Epidermal melanocyte (primary cell): ENCODE measurements around the gene SCUBE3.

Experiments
- DNase-seq: peaks from one replicate; pipeline ENCODE4 v3.0.0; 2011; ENCODE audit warnings: low spot score; ENCODE audit not compliant: insufficient read length

Gene SCUBE3

GRCh38 chr6:35213824-35214756 lies at the start of gene SCUBE3:
TSS of gene SCUBE3 (plus strand) at chr6:35213956. CDS start at chr6:35214419, 463 bp downstream.
- DNase-seq = peak; percentile 71

GRCh38 chr6:35164277-35164676 lies 49.5 kb upstream of the SCUBE3 start:
- no peak for DNase-seq

- DNase-seq = no peak
Measured at GRCh38 chr6:35164868-35165267, 48.9 kb upstream of the SCUBE3 start.

- DNase-seq = no peak
Measured at GRCh38 chr6:35165630-35166071, 48.1 kb upstream of the SCUBE3 start.

GRCh38 chr6:35166116-35166515 lies 47.6 kb upstream of the SCUBE3 start:
- DNase-seq = no peak

DNA sequence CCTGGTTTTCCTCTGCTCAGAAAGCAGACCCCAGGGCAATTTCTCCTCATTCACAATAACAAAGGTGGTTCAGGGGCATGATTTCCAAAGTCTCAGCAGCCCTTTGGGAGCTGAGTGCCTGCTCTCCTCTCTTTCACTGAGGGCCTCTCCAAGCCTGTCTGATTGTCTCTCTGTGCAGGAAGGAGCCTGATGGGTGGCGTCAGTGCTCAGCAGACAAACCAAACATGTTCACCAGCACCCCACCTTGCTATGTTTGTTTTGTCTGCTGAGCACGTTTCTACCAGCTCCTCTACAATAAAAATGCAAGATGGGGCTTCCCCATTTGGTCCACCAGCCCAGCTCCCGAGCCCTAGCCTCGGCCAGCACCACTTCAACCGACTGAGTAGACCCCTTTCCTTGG lies 47.2 kb upstream of the SCUBE3 start:
- DNase-seq = no peak

- DNase-seq = no peak
Measured at GRCh38 chr6:35167505-35167904, 46.3 kb upstream of the SCUBE3 start.

DNA sequence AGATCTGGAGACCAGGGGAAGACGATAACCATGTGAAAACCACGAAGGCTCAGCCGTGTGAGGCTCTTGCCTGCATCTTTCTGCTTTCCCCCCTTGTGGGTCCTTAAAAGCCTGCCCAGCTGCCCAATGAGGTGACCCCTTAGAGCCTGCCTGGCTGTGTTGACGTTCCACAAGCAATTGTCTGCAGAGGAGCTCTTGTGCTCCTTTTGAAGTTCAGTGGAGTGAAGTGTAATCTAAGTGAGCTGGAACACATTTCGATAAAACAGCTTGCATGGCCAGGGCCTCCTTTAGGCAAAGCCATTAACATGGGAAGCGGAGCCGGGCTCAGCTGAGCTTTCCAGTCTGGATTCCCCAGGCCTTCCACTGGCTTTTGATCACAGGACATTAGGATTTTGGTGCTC lies 45.3 kb upstream of the SCUBE3 start:
- DNase-seq = no peak

GRCh38 chr6:35170166-35170565 lies 43.6 kb upstream of the SCUBE3 start:
- no peak for DNase-seq

- no peak for DNase-seq
Measured at GRCh38 chr6:35170891-35171290, 42.9 kb upstream of the SCUBE3 start.

- no peak for DNase-seq
Measured at GRCh38 chr6:35173044-35173426, 40.7 kb upstream of the SCUBE3 start.

DNA sequence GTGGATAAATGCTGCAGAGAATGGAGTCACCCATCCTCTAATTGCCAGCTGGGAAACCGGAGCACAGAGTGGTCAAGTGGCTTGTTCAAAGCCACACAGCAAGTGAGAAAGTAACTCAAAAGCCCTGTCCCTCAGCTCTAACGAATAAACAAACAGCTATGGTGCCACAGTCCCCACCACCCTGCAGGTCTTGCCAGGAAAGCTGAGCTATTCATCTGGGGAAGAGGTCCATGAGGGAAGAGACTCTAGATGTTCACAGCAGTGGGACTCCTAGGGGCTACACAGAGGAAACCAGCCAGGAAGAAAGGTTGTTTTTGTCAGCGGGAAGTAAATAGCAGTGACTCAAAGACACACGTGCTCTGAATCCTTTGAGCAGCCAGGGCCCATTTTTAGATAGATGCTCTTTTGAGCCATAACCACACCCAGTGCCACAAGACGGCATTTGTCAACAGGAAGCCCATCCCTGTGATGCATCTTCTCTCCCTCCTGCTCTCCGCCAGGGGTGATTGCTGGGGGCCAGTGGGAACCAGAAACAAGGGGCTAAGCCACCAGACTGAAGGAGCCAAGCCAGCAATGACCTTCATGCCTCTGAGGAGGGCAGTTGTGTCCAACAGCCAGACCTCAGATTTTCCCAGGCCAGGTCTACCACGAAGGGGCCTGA lies 40.2 kb upstream of the SCUBE3 start:
- DNase-seq = no peak

- DNase-seq = no peak
Measured at GRCh38 chr6:35174088-35174434, 39.7 kb upstream of the SCUBE3 start.

DNA sequence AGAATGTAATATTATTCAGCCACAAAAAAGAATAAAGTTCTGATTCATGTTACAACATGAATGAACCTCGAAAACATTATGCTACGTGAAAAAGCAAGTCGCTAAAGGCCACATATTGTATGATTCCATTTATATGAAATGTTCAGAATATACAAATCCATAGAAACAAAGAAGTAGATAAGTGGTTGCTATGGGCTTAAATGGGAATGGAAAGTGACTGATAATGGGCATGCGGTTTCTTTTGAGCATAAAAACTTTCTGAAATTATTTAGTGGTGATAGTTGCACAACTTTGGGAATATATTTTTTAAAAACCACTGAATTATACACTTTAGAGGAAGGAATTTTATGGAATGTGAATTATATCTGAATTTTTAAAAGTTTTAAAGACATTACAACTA lies 39.3 kb upstream of the SCUBE3 start:
- DNase-seq = no peak

DNA sequence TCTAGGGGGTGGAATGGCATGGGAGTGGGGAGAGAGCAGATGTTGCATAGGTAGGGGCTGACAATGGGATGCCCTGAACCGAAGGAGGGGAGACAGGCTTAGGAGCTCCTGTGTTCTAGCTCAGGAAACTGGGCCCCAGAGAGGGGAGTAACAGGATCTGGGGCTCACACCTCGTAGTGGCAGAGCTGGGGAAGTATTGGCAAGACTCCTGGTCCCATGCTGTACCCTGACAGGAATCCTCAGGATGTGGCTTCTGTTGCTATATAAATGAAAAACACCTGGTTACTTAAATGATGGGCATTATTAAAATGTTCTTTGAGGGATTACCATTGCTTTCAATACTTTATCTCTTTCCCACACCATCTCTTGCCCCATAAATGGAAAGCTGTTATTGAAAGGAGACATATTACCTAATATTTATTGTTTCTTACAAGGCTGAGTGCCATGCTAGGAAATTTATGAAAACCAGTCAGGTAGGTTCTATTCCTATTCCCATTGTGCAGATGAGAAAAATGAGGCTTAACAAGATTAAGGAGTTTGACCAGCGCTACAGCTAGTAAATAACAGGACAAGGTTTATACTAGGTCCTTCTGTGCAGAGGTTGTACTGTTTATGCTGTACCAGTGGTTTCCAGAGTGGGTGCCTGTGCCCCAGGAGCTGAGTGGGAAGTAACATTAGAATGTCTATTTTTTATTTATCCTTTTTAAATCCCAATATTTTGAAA lies 37.3 kb upstream of the SCUBE3 start:
- no peak for DNase-seq

DNA sequence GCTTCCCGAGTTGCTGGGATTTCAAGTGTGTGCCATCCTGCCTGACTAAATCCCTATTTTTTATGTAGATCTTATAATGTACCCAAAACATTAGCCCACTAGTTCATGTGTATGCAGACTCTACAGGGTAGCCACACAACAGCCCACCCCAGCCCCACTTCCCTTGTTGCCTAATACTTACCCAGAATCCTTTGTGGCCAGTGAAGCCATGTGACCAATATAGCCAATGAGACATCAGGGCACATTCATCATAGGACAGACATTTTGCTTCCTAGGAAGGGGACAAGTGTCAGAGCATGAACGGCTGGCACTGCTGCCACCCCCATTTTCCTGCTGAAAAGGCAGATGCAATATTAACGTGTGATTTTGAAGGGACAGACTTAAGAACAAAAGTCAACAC lies 36.6 kb upstream of the SCUBE3 start:
- DNase-seq = no peak

GRCh38 chr6:35177596-35177995 lies 36.2 kb upstream of the SCUBE3 start:
- no peak for DNase-seq

GRCh38 chr6:35178012-35178411 lies 35.7 kb upstream of the SCUBE3 start:
- no peak for DNase-seq

- DNase-seq = no peak
Measured at GRCh38 chr6:35178932-35179832, 34.6 kb upstream of the SCUBE3 start.

- DNase-seq = no peak
Measured at GRCh38 chr6:35179901-35180535, 33.7 kb upstream of the SCUBE3 start.
